ENCODE measurements around the gene AGT. TPM values are rescaled to one million over a fixed set of nuclear protein-coding genes. Genes with fewer than 3 reads are reported as not detected.

The AGT gene
- total RNA-seq, 1 experiment from 2014 or later: 1.0 TPM

DNA sequence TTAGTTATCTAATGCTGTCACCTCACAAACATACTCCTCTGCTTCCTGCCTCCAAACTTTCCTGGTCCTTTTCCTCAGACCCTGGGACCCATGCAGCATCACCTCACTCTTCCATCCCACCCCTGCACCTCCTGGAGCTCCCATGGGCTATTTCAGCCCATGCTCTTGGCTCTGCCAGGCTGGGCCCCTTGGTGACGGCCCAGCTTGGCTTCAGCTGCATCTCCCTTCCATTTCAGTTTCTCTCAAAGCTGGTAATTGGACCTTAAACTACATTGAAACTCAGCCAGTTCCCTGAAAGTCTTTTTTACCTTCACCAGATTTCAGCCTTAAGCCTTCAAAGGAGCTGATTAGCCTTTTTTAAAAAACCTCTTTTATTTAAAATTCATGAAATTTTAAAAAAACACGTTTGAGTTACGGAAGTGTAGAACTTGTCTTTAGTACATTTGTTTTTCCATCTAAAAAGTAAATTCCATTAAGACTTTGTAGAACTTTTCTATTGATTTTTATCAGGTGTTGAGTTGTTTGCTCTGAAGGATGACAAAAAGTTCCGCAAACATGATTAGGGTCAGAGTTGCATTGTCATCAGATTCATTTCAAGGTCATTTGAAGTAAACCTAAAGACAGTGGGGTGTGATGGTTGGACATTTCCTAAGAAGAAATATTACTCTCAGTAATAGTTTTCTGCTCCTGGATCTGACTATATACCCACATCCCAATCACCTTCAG, 33.5 kb downstream of the AGT start:
- no peak overlapping the region for H3K27ac Mint-ChIP-seq
- ATAC-seq (no peak), DNase-seq (ENCODE audit: low spot score) (no peak)
- no peak overlapping the region for H3K4me3 Mint-ChIP-seq
- H3K27me3 Mint-ChIP-seq (ENCODE audit: low read depth): no peaks in the 10 kb centered on the region
- H3K9me3 Mint-ChIP-seq: 0 out of 2 replicates have a peak, but pooled peaks cover 4% of the 10 kb centered on the region
- peaks cover 58% of the 10 kb centered on the region for H3K36me3 Mint-ChIP-seq
- no peak for TF ChIP-seq ZNF232 (CRISPR knock-in tag; IDR thresholded peaks at IDR 0.05)
- no peak for TF ChIP-seq JUN (CRISPR knock-in tag; IDR thresholded peaks at IDR 0.05)
- no peak for TF ChIP-seq ZBTB21 (CRISPR knock-in tag; IDR thresholded peaks at IDR 0.05; ENCODE audit: borderline replicate concordance)
- no peak for TF ChIP-seq NR3C1 (CRISPR knock-in tag; conservative IDR thresholded peaks at IDR 0.05; ENCODE audit: low read depth)
- TF ChIP-seq NFATC4 (CRISPR knock-in tag; IDR thresholded peaks at IDR 0.05): no peak
- TF ChIP-seq NR2C2 (CRISPR knock-in tag; IDR thresholded peaks at IDR 0.05): no peak
- no peak for TF ChIP-seq ZNF219 (CRISPR knock-in tag; IDR thresholded peaks at IDR 0.05; ENCODE audit: borderline replicate concordance)
- TF ChIP-seq, protein P1, sequence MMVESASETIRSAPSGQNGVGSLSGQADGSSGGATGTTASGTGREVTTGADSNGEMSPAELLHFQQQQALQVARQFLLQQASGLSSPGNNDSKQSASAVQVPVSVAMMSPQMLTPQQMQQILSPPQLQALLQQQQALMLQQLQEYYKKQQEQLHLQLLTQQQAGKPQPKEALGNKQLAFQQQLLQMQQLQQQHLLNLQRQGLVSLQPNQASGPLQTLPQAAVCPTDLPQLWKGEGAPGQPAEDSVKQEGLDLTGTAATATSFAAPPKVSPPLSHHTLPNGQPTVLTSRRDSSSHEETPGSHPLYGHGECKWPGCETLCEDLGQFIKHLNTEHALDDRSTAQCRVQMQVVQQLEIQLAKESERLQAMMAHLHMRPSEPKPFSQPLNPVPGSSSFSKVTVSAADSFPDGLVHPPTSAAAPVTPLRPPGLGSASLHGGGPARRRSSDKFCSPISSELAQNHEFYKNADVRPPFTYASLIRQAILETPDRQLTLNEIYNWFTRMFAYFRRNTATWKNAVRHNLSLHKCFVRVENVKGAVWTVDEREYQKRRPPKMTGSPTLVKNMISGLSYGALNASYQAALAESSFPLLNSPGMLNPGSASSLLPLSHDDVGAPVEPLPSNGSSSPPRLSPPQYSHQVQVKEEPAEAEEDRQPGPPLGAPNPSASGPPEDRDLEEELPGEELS (CRISPR knock-in tag; IDR thresholded peaks at IDR 0.05): no peak
- no peak for TF ChIP-seq HMGA2 (CRISPR knock-in tag; IDR thresholded peaks at IDR 0.05)
- TF ChIP-seq, protein P2, sequence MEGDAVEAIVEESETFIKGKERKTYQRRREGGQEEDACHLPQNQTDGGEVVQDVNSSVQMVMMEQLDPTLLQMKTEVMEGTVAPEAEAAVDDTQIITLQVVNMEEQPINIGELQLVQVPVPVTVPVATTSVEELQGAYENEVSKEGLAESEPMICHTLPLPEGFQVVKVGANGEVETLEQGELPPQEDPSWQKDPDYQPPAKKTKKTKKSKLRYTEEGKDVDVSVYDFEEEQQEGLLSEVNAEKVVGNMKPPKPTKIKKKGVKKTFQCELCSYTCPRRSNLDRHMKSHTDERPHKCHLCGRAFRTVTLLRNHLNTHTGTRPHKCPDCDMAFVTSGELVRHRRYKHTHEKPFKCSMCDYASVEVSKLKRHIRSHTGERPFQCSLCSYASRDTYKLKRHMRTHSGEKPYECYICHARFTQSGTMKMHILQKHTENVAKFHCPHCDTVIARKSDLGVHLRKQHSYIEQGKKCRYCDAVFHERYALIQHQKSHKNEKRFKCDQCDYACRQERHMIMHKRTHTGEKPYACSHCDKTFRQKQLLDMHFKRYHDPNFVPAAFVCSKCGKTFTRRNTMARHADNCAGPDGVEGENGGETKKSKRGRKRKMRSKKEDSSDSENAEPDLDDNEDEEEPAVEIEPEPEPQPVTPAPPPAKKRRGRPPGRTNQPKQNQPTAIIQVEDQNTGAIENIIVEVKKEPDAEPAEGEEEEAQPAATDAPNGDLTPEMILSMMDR (IDR thresholded peaks at IDR 0.05): no peak
- TF ChIP-seq, protein P3, sequence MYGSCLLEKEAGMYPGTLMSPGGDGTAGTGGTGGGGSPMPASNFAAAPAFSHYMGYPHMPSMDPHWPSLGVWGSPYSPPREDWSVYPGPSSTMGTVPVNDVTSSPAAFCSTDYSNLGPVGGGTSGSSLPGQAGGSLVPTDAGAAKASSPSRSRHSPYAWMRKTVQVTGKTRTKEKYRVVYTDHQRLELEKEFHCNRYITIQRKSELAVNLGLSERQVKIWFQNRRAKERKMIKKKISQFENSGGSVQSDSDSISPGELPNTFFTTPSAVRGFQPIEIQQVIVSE (CRISPR knock-in tag; IDR thresholded peaks at IDR 0.05; ENCODE audit: borderline replicate concordance): no peak
- no peak for TF ChIP-seq JAZF1 (CRISPR knock-in tag; IDR thresholded peaks at IDR 0.05)
- TF ChIP-seq ZNF317 (CRISPR knock-in tag; IDR thresholded peaks at IDR 0.05; ENCODE audit: borderline replicate concordance, low read depth): no peak
- no peak for TF ChIP-seq NFYB (CRISPR knock-in tag; conservative IDR thresholded peaks at IDR 0.05; ENCODE audit: low read depth)
- TF ChIP-seq FOXJ3 (CRISPR knock-in tag; IDR thresholded peaks at IDR 0.05; ENCODE audit: borderline replicate concordance): no peak
- POLR2A ChIA-PET: no interaction called here
- H3K4me1 Mint-ChIP-seq: no peaks in the 10 kb centered on the region
- CTCF ChIA-PET: no interaction called here

DNA sequence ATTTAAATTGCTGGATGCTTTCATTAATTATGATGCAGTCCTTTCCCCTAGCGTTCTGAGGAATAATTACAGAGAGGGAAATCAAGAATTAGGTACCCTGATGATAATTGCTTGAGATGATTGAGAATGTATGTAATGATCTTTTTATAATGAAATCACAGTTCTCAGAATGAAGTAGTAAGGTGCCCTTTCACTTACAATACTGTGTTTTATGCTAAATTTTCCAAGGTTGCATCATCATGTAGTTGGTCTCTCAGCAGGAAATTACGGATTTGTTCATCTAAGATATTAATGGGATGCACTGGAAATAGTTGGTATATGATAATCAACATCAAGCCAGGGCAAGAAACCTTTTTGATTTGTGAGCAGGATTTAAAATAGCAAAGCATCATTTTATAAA, 34.1 kb downstream of the AGT start:
- Mint-ChIP-seq H3K27ac (no peak overlapping the region), H3K9me3 (0 out of 2 replicates have a peak, but pooled peaks cover 4% of the 10 kb centered on the region), H3K4me3 (no peak overlapping the region), H3K36me3 (peaks cover 55% of the 10 kb centered on the region), H3K4me1 (no peaks in the 10 kb centered on the region), H3K27me3 (ENCODE audit: low read depth) (no peaks in the 10 kb centered on the region)
- ATAC-seq (no peak), DNase-seq (ENCODE audit: low spot score) (no peak)
- TF ChIP-seq, protein P4, sequence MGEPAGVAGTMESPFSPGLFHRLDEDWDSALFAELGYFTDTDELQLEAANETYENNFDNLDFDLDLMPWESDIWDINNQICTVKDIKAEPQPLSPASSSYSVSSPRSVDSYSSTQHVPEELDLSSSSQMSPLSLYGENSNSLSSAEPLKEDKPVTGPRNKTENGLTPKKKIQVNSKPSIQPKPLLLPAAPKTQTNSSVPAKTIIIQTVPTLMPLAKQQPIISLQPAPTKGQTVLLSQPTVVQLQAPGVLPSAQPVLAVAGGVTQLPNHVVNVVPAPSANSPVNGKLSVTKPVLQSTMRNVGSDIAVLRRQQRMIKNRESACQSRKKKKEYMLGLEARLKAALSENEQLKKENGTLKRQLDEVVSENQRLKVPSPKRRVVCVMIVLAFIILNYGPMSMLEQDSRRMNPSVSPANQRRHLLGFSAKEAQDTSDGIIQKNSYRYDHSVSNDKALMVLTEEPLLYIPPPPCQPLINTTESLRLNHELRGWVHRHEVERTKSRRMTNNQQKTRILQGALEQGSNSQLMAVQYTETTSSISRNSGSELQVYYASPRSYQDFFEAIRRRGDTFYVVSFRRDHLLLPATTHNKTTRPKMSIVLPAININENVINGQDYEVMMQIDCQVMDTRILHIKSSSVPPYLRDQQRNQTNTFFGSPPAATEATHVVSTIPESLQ (CRISPR knock-in tag; IDR thresholded peaks at IDR 0.05): no peak
- ChIA-PET CTCF (no interaction called here), POLR2A (no interaction called here)

DNA sequence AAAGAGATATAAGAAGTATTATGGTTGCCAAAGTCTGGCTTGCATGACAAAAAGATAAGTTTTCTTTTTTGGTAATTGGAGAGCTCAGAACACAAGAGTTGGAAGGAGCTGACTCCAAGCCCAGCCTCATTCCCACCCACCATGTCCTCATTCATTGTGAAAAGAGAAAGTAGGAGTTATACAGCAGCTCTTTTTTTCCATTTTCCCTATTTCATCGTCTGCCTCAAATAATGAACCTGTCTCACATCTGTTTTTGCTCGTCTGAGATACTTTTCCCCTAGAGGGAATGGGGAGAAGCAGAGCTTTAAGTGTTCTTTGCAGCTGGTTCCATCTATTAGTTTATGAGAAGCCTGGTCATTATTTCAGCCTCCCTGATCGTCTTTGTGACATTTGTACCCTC, 34.7 kb downstream of the AGT start:
- no peak for DNase-seq (ENCODE audit: low spot score)
- Mint-ChIP-seq H3K4me1 (no peaks in the 10 kb centered on the region), H3K4me3 (no peak overlapping the region), H3K27ac (no peak overlapping the region), H3K36me3 (peaks cover 55% of the 10 kb centered on the region), H3K9me3 (0 out of 2 replicates have a peak, but pooled peaks cover 4% of the 10 kb centered on the region), H3K27me3 (ENCODE audit: low read depth) (no peaks in the 10 kb centered on the region)
- CTCF ChIA-PET: no interaction called here
- TF ChIP-seq ZNF416 (CRISPR knock-in tag; IDR thresholded peaks at IDR 0.05): no peak
- TF ChIP-seq NR2C2 (CRISPR knock-in tag; IDR thresholded peaks at IDR 0.05): no peak
- TF ChIP-seq ESRRA (CRISPR knock-in tag; IDR thresholded peaks at IDR 0.05; ENCODE audit: borderline replicate concordance): no peak
- TF ChIP-seq TCF7 (CRISPR knock-in tag; IDR thresholded peaks at IDR 0.05; ENCODE audit: low read depth): no peak
- ATAC-seq: no peak
- POLR2A ChIA-PET: no interaction called here
